OCI-LY1 (cell line): Measurements from ENCODE around the gene FOXL3.
"Not testable (repeated sequence)": the region's sequence is repeated elsewhere in the genome, so short reads cannot be mapped to it uniquely, and the experiment has no call there.

Source experiments
- H2AFZ ChIP-seq: fragments of 200-600 bp; sonication (generic), shearing (Covaris generic); 2 replicates; pipeline ENCODE4 v1.6.0; 2014; ENCODE audit warnings: antibody characterized with exemption, mild to moderate bottlenecking, low read length
- H3F3A ChIP-seq: fragments of 200-600 bp; sonication (generic), shearing (Covaris generic); 2 replicates; pipeline ENCODE4 v1.6.0; 2014; ENCODE audit warnings: mild to moderate bottlenecking, antibody characterized with exemption, low read length, moderate library complexity; ENCODE audit not compliant: insufficient read depth
- H3K27ac ChIP-seq: fragments of 200-600 bp; sonication (generic); 2 replicates; pipeline ENCODE4 v1.5.1; 2014; ENCODE audit warnings: low read length, mixed run types, mild to moderate bottlenecking, low read depth; ENCODE audit not compliant: poor library complexity, severe bottlenecking
- H3K27me3 ChIP-seq: fragments of 200-600 bp; sonication (generic); 2 replicates; pipeline ENCODE4 v1.6.0; 2014; ENCODE audit warnings: antibody characterized with exemption, mild to moderate bottlenecking, low read length, moderate library complexity; ENCODE audit not compliant: insufficient read depth
- H3K36me3 ChIP-seq: fragments of 200-600 bp; sonication (generic); 2 replicates; pipeline ENCODE4 v1.6.1; 2014; ENCODE audit warnings: mild to moderate bottlenecking, antibody characterized with exemption, low read length, moderate library complexity, mixed read lengths; ENCODE audit not compliant: insufficient read depth
- H3K4me1 ChIP-seq: fragments of 200-600 bp; sonication (generic); 2 replicates; pipeline ENCODE4 v1.5.1; 2014; ENCODE audit warnings: mild to moderate bottlenecking, low read length, moderate library complexity; ENCODE audit not compliant: insufficient read depth, severe bottlenecking
- H3K4me2 ChIP-seq: fragments of 200-600 bp; sonication (generic), shearing (Covaris generic); 2 replicates; pipeline ENCODE4 v1.6.1; 2014; ENCODE audit warnings: low read length
- H3K4me3 ChIP-seq: fragments of 200-600 bp; sonication (generic); 2 replicates; pipeline ENCODE4 v1.5.1; 2014; ENCODE audit warnings: low read length, low read depth, mild to moderate bottlenecking, mixed read lengths; ENCODE audit not compliant: poor library complexity, severe bottlenecking
- H3K79me2 ChIP-seq: fragments of 200-600 bp; shearing (Covaris generic); 2 replicates; pipeline ENCODE4 v1.6.1; 2016; ENCODE audit warnings: mixed run types, low read length, mixed read lengths; ENCODE audit not compliant: insufficient read depth
- H3K9ac ChIP-seq: fragments of 200-600 bp; sonication (generic), shearing (Covaris generic); 2 replicates; pipeline ENCODE4 v1.6.1; 2014; ENCODE audit warnings: mild to moderate bottlenecking, low read length, mixed read lengths
- H3K9me2 ChIP-seq: fragments of 200-600 bp; sonication (generic), shearing (Covaris generic); 2 replicates; pipeline ENCODE4 v1.6.1; 2014; ENCODE audit warnings: low read depth, mild to moderate bottlenecking, low read length, mixed read lengths
- H3K9me3 ChIP-seq: fragments of 200-600 bp; shearing (Covaris generic); 2 replicates; pipeline ENCODE4 v1.6.1; 2014; ENCODE audit warnings: low read length, mixed read lengths
- H4K20me1 ChIP-seq: fragments of 200-600 bp; sonication (generic), shearing (Covaris generic); 2 replicates; pipeline ENCODE4 v1.6.0; 2016; ENCODE audit warnings: mild to moderate bottlenecking, low read length; ENCODE audit not compliant: insufficient read depth
- CTCF ChIP-seq: fragments of 200-600 bp; sonication (generic), shearing (Covaris generic); IDR thresholded peaks from 2 replicates; pipeline ENCODE4 v1.5.1; 2017; ENCODE audit warnings: mild to moderate bottlenecking, antibody characterized with exemption, low read length, moderate library complexity, mixed read lengths
- EZH2 ChIP-seq: fragments of 200-600 bp; sonication (generic), shearing (Covaris generic); IDR thresholded peaks from 2 replicates; pipeline ENCODE4 v1.8.0; 2017; ENCODE audit warnings: borderline replicate concordance, mixed run types, mild to moderate bottlenecking, antibody characterized with exemption, low read length, moderate library complexity, mixed read lengths

The FOXL3 gene

GRCh38 chr7:296373-296945 is 6.5 kb downstream of the FOXL3 start:
- H3K79me2 ChIP-seq, result no peaks in the 10 kb centered on the region
- H3K4me2 ChIP-seq, result no peak overlapping the region
- no peaks in the 10 kb centered on the region for H3K36me3 ChIP-seq
- no peaks in the 10 kb centered on the region for H3K27me3 ChIP-seq
- H3K27ac ChIP-seq, result no peak overlapping the region
- H4K20me1 ChIP-seq, result no peaks in the 10 kb centered on the region
- no peaks in the 10 kb centered on the region for H3K4me1 ChIP-seq
- H3F3A ChIP-seq, result no peaks in the 10 kb centered on the region
- H2AFZ ChIP-seq, result no peak overlapping the region
- H3K9me2 ChIP-seq, result no peaks in the 10 kb centered on the region
- no peaks in the 10 kb centered on the region for H3K9me3 ChIP-seq
- no peak overlapping the region for H3K4me3 ChIP-seq
- no peak overlapping the region for H3K9ac ChIP-seq
- no peak for TF ChIP-seq CTCF
- TF ChIP-seq EZH2, result no peak

GRCh38 chr7:297141-297540 is 7.2 kb downstream of the FOXL3 start:
- H3K9ac ChIP-seq, result not testable (repeated sequence)

GRCh38 chr7:297611-298374 is 7.8 kb downstream of the FOXL3 start:
- Histone ChIP-seq H3K4me3 (no peak overlapping the region), H3K27me3 (no peaks in the 10 kb centered on the region), H3K9me3 (no peaks in the 10 kb centered on the region), H3F3A (no peaks in the 10 kb centered on the region), H3K9me2 (no peaks in the 10 kb centered on the region), H3K79me2 (no peaks in the 10 kb centered on the region), H3K9ac (no peak overlapping the region), H3K27ac (no peak overlapping the region), H3K4me2 (no peak overlapping the region), H2AFZ (no peak overlapping the region), H3K4me1 (no peaks in the 10 kb centered on the region), H4K20me1 (no peaks in the 10 kb centered on the region), H3K36me3 (no peaks in the 10 kb centered on the region)
- TF ChIP-seq EZH2 (no peak), CTCF (no peak)

More at GRCh38 chr7:297141-297540, 7.2 kb downstream of the FOXL3 start:
- not testable (repeated sequence) for H3K36me3 ChIP-seq, H3K4me3 ChIP-seq, H3K9me3 ChIP-seq, H3K27ac ChIP-seq, H3K4me1 ChIP-seq, H3K4me2 ChIP-seq, H3K27me3 ChIP-seq, H2AFZ ChIP-seq, H3K79me2 ChIP-seq, H3F3A ChIP-seq, H4K20me1 ChIP-seq, H3K9me2 ChIP-seq

- H3K9me2 ChIP-seq, result no peaks in the 10 kb centered on the region
- H3K27ac ChIP-seq, result no peak overlapping the region
- no peak overlapping the region for H3K4me3 ChIP-seq
- H3K4me1 ChIP-seq, result no peaks in the 10 kb centered on the region
- H2AFZ ChIP-seq, result no peak overlapping the region
- no peak overlapping the region for H3K4me2 ChIP-seq
- no peaks in the 10 kb centered on the region for H3K9me3 ChIP-seq
- no peaks in the 10 kb centered on the region for H3K79me2 ChIP-seq
- H3K27me3 ChIP-seq, result no peaks in the 10 kb centered on the region
- H3K9ac ChIP-seq, result no peak overlapping the region
- no peaks in the 10 kb centered on the region for H3F3A ChIP-seq
- no peak for TF ChIP-seq EZH2
- no peak for TF ChIP-seq CTCF
- H3K36me3 ChIP-seq, result no peaks in the 10 kb centered on the region
- H4K20me1 ChIP-seq, result no peaks in the 10 kb centered on the region
These were observed 8.4 kb downstream of the FOXL3 start for GRCh38 chr7:298375-298702.
